NCI-H69 (cell line): Measurements from ENCODE around the gene HSPG2.

Source experiments
- DNase-seq: peaks from one replicate; lab custom pipeline; 2025; lab: John Stamatoyannopoulos, UW

HSPG2 gene

GRCh38 chr1:21879928-21880618 is 57.0 kb downstream of the HSPG2 start:
- DNase-seq = no peak

- DNase-seq = no peak
Observed at GRCh38 chr1:21878840-21879478, 58.2 kb downstream of the HSPG2 start.

- no peak for DNase-seq
Observed at GRCh38 chr1:21878009-21878773, 58.9 kb downstream of the HSPG2 start.

DNA sequence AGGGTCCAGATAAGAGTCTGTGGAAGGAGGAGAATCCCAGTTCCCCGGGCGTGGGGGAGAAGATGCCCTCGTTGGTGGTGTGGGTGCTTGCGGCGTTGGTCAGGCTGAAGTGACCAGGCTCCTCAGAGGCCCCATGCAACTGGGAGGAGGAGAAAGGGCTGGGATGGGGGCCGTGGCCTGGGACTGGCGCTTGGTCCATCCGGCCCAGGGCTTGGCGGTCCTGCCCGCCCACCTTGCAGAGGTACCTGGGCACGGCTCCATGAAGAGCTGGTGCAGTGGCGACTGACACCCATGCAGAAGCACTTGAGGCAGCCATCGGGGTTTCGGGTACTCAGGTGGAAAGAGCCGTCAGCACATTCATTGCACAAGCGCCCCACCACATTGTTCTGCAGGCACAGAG is 60.8 kb downstream of the HSPG2 start:
- DNase-seq = no peak

- peak; percentile 38 for DNase-seq
Observed at GRCh38 chr1:21875621-21876063, 61.5 kb downstream of the HSPG2 start.

DNA sequence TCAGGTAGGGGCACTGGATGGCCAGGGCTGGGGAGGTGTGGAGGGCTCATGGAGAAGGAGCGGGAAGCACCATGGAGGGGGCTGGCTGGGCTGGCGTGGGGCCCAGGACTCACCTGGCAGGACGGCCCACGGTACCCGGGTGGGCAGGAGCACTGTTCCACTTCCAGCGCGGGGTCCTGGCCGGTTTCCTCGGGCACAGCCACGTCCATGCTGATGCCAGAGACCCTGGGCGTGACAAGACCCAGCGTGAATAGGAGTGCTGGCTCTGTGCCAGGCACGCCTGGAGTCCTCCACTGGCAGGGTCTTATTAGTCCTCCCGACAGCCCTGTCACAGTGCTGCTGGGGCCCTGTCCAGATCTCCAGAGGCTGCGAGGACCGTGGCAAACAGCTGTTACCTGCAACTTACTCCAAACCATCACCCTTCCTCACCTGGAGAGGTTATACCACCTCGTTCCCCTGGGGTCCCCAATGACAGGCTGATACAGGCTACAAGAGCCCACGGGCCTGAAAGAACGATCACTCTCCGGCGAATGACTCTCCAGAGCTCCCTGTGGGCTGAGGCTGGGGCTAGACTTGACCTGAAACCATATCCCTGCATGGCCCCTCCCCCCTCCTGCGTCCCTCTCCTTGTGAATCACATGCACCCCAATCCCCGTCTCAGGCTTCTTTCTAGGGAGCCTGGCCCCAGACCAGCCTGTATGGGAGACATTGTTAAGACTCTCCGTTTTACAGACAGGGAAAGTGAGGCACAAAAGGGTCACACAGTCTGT is 62.1 kb downstream of the HSPG2 start:
- peak; percentile 73 for DNase-seq

DNA sequence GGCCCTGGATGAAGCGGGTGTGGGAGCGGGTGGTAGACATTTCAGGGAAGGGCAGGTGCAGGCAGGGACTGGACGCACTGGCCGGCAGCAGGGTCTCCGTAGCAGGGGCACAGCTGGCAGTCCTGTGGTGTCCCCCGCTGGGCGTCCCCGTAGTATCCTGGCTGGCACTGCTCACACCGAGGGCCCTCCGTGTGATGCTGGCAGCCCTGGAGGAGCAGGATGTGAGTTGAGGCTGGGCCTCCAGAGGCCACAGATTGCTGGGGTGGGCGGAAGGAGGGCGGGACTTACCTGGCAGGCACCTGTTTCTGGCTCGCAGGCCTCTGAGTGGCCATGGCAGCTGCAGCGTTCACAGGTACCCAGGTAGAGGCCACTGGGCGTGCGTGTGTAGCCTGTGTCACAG is 62.8 kb downstream of the HSPG2 start:
- DNase-seq = peak; percentile 54

GRCh38 chr1:21873761-21874160 is 63.3 kb downstream of the HSPG2 start:
- DNase-seq = no peak

- DNase-seq = no peak
Observed at GRCh38 chr1:21873174-21873573, 63.9 kb downstream of the HSPG2 start.

DNA sequence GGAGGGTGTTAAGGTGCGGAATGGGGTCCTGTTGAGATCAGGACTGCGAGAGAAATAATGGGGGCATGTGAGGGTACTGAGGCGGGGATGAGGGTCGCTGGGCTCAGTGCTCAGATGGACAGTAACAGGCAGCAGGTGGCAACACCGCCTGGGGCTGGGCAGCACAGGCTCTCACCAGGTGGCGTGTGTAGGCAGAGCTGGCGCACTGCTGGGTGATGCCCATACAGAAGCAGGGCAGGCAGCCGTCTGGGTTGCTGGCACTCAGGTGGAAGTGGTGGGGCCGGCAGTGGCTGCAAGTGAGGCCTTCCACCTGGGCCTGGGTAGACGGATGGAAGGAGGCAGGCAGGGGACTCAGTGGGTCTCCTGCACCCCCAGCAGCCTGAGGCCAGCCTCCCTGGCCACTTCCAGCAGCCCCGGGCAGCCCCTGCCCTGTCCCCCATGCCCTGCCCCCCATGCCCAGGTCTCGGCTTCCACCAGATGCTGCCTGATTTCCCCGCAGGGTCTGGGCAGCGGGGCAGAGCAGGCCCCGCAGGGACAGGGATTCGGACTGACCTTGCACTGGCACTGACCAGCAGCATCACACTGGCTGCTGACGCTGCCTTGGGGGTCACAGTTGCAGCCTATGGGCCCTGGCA is 64.5 kb downstream of the HSPG2 start:
- DNase-seq = peak; percentile 49

- DNase-seq = no peak
Observed at GRCh38 chr1:21871943-21872342, 65.2 kb downstream of the HSPG2 start.

- DNase-seq = no peak
Observed at GRCh38 chr1:21870611-21871010, 66.5 kb downstream of the HSPG2 start.

GRCh38 chr1:21869620-21870121 is 67.4 kb downstream of the HSPG2 start:
- peak; percentile 92 for DNase-seq

GRCh38 chr1:21868941-21869454 is 68.1 kb downstream of the HSPG2 start:
- DNase-seq = peak; percentile 76

- DNase-seq = no peak
Observed at GRCh38 chr1:21868482-21868881, 68.6 kb downstream of the HSPG2 start.

DNA sequence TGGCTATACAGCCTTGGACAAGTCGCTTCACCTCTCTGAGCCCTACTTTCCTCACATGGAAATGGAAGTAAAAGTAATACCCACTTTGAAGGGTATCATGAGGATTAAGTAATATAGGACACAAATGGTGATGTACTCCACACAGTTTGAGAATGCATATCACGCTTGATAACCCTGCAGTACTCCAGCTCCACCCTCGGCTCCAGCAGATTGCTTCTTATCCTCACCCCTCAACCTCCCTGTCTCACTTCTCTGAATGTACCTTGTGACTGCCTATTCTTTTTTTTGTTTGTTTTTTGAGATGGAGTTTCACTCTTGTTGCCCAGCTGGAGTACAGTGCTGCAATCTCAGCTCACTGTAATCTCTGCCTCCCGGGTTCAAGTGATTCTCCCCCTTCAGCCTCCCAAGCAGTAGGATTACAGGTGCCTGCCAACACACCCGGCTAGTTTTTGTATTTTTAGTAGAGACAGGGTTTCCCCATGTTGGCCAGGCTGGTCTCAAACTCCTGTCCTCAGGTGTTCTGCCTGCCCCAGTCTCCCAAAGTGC is 69.6 kb downstream of the HSPG2 start:
- peak; percentile 24 for DNase-seq

GRCh38 chr1:21866707-21867043 is 70.4 kb downstream of the HSPG2 start:
- peak; percentile 71 for DNase-seq

- peak; percentile 71 for DNase-seq
Observed at GRCh38 chr1:21865943-21866706, 71.0 kb downstream of the HSPG2 start.

GRCh38 chr1:21865609-21865942 is 71.5 kb downstream of the HSPG2 start:
- no peak for DNase-seq

DNA sequence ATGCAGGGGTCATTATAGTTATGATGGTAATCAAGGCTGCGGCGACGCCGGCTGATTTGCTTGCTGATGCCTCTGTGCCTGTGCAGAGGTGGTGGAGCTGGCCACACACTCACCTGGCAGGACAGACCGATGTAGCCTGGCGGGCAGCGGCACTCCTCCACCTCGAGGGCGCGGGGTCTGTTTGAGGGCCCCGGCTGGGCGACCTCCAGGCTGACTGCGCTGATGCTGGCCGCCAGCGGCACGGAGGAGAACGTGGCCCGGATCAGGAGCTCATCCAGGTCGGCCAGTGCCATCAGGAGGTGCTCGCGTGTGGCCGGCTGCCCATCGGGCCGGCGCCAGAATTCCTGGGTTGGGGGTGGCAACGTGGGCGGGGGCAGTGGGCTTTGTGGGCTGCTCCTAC is 72.4 kb downstream of the HSPG2 start:
- no peak for DNase-seq

GRCh38 chr1:21863981-21864380 is 73.1 kb downstream of the HSPG2 start:
- DNase-seq = no peak
